Measurements from ENCODE around the gene XIRP1.
"Not testable (repeated sequence)": the region's sequence is repeated elsewhere in the genome, so short reads cannot be mapped to it uniquely, and the experiment has no call there.

Gene XIRP1

GRCh38 chr3:39184081-39184967, 8.1 kb downstream of the XIRP1 start:
- DNase-seq: no peak

GRCh38 chr3:39183211-39184080, 8.9 kb downstream of the XIRP1 start:
- peak; percentile 60 for DNase-seq

- DNase-seq: no peak
Measured at GRCh38 chr3:39181408-39182335, 10.7 kb downstream of the XIRP1 start.

GRCh38 chr3:39180546-39181346, 11.6 kb downstream of the XIRP1 start:
- DNase-seq: peak; percentile 98

DNA sequence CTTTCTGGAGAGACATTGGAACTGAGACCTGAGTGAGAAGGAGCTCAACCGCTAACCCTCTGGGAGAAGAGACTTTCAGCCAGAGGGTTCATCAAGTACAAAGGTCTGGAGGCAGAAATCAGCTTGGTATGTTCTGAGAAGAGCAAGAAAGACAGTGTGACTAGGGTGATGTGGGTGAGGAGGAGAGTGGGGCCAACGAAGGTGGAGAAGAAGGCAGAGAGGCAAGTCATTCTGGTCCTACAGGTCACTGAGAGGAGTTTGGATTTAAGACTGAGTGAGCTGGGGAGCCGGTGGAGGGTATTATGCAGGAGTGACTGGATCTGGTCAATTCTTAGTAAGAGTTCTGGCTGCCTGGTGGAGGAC, 12.2 kb downstream of the XIRP1 start:
- DNase-seq: no peak

- DNase-seq: peak; percentile 21
Measured at GRCh38 chr3:39178553-39178952, 13.8 kb downstream of the XIRP1 start.

- peak; percentile 83 for DNase-seq
Measured at GRCh38 chr3:39177708-39178332, 14.6 kb downstream of the XIRP1 start.

GRCh38 chr3:39176025-39176714, 16.2 kb downstream of the XIRP1 start:
- DNase-seq: no peak

DNA sequence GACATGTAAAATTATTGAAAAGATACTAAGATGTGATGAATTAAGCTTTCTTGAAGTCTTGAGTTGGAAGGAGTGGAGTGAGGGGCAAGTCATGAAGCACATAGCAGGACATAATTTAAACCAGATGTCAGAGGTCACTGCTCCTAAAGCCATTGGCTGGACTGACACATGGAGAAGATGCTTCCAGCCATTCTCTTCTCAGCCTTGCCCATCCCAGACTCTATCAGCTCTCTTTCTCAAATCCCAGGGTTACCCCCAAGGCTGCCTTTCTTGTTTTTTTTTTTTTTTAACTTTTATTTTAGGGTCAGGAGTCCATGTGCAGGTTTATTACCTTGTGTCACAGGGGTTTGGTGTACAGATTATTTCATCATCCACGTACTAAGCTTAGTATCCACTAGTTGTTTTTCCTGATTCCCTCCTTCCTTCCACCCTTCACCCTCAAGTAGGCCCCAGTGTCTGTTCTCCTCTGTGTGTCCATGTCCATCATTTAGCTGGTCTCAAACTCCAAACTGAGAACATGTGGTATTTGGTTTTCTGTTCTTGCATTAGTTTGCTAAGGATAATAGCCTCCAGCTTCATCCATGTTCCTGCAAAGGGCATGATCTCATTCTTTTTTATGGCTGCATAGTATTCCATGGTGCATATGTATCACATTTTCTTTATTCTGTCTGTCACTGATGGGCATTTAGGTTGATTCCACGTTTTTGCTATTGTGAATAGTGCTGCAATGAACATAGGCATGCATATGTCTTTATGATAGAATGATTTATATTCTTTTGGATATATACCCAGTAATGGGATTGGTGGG, 18.9 kb downstream of the XIRP1 start:
- DNase-seq: no peak

GRCh38 chr3:39171860-39172259, 20.5 kb downstream of the XIRP1 start:
- DNase-seq: no peak

DNA sequence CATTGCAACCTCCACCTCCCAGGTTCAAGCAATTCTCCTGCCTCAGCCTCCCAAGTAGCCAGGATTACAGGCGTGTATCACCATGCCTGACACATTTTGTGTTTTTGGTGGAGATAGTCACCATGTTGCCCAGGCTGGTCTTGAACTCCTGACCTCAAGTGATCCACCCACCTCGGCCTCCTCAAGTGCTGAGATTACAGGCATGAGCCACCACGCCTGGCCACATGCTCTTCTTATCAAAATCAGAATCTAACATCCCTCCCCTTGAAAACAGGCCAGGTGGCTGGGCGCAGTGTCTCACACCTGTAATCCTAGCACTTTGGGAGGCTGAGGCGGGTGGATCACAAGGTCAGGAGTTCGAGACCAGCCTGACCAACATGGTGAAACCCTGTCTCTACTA, 21.5 kb downstream of the XIRP1 start:
- DNase-seq: not testable (repeated sequence)

- no peak for DNase-seq
Measured at GRCh38 chr3:39170461-39170860, 21.9 kb downstream of the XIRP1 start.

DNA sequence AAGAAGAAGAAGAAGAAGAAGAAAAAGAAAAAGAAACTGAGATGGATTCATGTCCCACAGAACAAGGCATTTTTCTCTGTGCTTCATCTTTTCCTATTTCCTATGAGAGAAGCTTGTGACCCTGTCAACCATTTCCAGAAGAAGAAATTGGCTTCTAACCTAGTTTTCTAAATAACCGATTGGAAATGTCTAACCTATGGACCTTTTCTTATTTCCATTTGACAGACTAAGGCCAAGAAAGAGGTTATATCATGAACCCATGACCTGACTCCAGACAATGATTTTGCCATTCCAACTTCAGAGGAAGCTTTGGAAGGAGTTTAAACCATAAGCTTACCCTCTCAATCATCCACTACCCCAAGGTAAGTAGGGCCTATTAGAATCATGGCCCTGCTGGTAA, 22.7 kb downstream of the XIRP1 start:
- DNase-seq: no peak

- no peak for DNase-seq
Measured at GRCh38 chr3:39168156-39168780, 24.1 kb downstream of the XIRP1 start.

DNA sequence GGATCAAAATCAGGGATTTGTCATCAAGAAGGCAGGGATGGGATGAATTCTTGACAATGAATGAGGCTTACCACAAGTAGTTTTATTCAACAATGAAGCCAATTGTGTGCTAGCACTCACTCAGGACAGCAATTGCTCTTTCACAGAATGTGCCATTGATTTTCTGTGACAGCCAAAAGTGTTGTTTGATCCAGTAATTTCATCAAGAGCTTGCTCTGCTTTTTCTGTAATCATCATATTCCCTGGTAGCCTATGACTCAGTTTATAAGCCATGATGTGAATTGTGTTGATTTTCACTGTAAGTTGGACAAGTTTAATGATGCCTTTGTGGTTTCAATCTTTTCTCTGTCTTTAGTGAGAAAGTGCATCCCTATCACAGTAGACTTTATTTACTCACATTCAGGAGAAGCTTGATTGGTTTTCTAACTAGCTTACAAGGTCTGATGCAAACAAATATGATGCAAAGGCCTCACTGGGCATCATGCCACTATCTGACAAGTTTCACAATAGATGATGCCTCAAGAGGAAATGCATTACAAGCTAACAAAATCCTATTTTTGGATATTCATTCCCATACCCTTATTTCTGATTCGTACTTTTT, 25.4 kb downstream of the XIRP1 start:
- DNase-seq: peak; percentile 31

- no peak for DNase-seq
Measured at GRCh38 chr3:39166134-39166710, 26.2 kb downstream of the XIRP1 start.

DNA sequence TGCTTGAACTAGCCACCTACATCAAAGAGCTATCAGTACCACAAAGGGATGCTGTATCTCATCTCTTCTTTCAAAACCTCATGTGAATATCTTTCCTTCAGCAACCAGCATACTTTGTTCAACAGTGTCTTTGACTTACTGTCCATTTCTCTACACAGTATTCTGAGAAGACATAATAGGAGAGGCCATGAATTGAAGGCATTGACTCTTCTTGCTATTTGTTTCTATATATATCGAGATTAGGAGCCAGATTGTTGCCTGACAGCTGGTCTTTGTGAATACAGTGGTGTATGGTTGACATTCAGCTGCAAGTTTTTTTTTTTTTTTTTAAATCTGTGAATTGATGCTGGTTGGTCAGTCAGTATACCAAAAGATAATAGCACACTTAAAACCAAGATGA, 26.9 kb downstream of the XIRP1 start:
- DNase-seq: no peak

GRCh38 chr3:39164414-39164813, 28.0 kb downstream of the XIRP1 start:
- no peak for DNase-seq

Measured in RPMI8226 (cell line).